ENCODE data around the gene PRPS2.

PRPS2 gene

DNA sequence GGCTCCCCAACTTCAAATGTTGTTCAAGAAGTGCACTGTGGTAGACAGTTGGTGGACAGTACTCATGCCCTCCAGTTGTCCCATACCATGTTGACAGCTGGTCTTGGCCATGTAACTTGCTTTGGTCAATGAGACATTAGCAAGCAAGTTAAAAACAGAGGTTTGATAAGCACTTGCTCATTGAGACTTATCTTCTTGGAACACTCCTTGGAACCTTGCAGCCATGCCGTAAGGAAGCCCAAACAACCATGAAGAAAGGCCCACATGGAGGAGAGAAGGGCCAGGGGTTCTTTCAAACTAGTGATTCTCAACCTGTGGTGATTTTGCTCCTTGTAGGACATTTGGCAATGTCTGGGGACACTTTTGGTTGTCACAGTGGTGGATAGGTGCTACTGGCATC is 2.6 kb upstream of the PRPS2 start:
- TF ChIP-seq, protein P1, sequence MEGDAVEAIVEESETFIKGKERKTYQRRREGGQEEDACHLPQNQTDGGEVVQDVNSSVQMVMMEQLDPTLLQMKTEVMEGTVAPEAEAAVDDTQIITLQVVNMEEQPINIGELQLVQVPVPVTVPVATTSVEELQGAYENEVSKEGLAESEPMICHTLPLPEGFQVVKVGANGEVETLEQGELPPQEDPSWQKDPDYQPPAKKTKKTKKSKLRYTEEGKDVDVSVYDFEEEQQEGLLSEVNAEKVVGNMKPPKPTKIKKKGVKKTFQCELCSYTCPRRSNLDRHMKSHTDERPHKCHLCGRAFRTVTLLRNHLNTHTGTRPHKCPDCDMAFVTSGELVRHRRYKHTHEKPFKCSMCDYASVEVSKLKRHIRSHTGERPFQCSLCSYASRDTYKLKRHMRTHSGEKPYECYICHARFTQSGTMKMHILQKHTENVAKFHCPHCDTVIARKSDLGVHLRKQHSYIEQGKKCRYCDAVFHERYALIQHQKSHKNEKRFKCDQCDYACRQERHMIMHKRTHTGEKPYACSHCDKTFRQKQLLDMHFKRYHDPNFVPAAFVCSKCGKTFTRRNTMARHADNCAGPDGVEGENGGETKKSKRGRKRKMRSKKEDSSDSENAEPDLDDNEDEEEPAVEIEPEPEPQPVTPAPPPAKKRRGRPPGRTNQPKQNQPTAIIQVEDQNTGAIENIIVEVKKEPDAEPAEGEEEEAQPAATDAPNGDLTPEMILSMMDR (IDR thresholded peaks at IDR 0.05; ENCODE audit: low read depth, low read length) = no peak
- TF ChIP-seq POLR2A (IDR thresholded peaks at IDR 0.05; ENCODE audit: extremely low read depth, insufficient read length) (no peak), MYC (IDR thresholded peaks at IDR 0.05; ENCODE audit: low read depth, low read length) (no peak)
- TF ChIP-seq, protein P2, sequence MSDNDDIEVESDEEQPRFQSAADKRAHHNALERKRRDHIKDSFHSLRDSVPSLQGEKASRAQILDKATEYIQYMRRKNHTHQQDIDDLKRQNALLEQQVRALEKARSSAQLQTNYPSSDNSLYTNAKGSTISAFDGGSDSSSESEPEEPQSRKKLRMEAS (IDR thresholded peaks at IDR 0.05; ENCODE audit: low read depth, low read length) = no peak
- no peak overlapping the region for H3K4me3 ChIP-seq (ENCODE audit: low read depth, low read length)
- DNase-seq (ENCODE audit: low read depth) = no peak

DNA sequence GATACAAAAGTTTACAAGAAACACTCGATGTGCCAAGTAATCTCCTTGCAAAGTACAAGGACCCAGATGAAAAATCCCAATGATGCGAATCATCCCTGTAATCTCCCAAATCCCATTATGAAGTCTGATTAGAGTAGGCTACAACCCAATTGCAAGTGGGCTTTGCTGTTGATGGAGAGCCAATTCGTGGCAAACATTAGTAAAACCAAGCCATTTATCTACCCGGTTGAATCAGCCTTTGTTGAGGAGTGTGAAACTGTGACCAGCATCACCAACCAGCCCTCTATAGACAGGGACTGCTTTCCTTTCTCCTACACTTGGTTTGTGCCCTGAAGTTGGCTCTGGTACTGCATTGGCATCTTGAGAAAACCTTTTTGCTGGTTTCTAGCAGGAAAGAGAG is 1.2 kb upstream of the PRPS2 start:
- TF ChIP-seq MYC (IDR thresholded peaks at IDR 0.05; ENCODE audit: low read depth, low read length) = no peak
- TF ChIP-seq, protein P2 (IDR thresholded peaks at IDR 0.05; ENCODE audit: low read depth, low read length) = no peak
- TF ChIP-seq, protein P1 (IDR thresholded peaks at IDR 0.05; ENCODE audit: low read depth, low read length) = no peak
- no peak for TF ChIP-seq POLR2A (IDR thresholded peaks at IDR 0.05; ENCODE audit: extremely low read depth, insufficient read length)
- H3K4me3 ChIP-seq (ENCODE audit: low read depth, low read length) = no peak overlapping the region
- no peak for DNase-seq (ENCODE audit: low read depth)

DNA sequence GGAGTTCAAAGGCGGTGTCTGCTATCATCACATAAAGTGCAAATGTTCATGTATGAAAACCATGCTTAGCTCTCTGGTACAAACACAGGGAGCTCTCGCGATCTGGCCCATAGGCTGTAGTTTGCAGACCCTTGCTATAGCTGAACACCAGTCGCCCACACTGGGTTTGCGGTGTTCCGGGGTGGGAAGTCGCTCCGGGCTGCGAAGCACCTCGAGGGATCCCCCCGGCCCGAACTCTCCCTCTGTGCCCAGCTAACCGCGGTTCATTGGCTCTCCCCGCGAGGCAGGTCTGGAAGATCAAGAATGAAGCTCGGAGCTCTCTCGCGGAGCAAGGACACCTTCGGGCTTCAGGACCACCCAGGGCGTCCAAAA is 341 bp upstream of the PRPS2 start:
- no peak for DNase-seq (ENCODE audit: low read depth)
- TF ChIP-seq, protein P2 (IDR thresholded peaks at IDR 0.05; ENCODE audit: low read depth, low read length) = no peak
- TF ChIP-seq POLR2A (IDR thresholded peaks at IDR 0.05; ENCODE audit: extremely low read depth, insufficient read length) = no peak
- TF ChIP-seq MYC (IDR thresholded peaks at IDR 0.05; ENCODE audit: low read depth, low read length) = no peak
- TF ChIP-seq, protein P1 (IDR thresholded peaks at IDR 0.05; ENCODE audit: low read depth, low read length) = no peak
- H3K4me3 ChIP-seq (ENCODE audit: low read depth, low read length) = peak overlapping the region; percentile 55

DNA sequence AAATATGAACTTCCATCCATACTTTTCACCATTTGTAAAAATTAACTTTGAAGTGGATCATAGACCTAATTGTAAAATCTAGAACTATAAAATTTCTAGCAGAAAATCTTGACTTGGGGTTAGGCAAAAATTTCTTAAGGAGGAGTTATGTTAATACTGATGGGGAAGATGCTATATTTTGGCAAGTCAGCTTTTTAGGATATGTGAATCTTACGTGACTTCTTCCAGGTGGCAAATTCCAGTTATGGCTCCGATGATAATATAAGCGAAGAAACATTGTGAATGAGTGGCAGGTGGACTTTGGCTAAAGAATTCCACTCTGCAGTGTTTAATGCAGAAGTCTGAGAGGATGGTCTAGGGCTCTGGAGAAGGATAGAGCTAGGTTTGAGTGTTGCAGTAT is 1.5 kb downstream of the PRPS2 start:
- H3K4me3 ChIP-seq (ENCODE audit: low read depth, low read length) = peak overlapping the region; percentile 73
- DNase-seq (ENCODE audit: low read depth) = no peak
- no peak for TF ChIP-seq POLR2A (IDR thresholded peaks at IDR 0.05; ENCODE audit: extremely low read depth, insufficient read length)
- TF ChIP-seq, protein P2 (IDR thresholded peaks at IDR 0.05; ENCODE audit: low read depth, low read length) = no peak
- TF ChIP-seq, protein P1 (IDR thresholded peaks at IDR 0.05; ENCODE audit: low read depth, low read length) = no peak
- no peak for TF ChIP-seq MYC (IDR thresholded peaks at IDR 0.05; ENCODE audit: low read depth, low read length)

DNA sequence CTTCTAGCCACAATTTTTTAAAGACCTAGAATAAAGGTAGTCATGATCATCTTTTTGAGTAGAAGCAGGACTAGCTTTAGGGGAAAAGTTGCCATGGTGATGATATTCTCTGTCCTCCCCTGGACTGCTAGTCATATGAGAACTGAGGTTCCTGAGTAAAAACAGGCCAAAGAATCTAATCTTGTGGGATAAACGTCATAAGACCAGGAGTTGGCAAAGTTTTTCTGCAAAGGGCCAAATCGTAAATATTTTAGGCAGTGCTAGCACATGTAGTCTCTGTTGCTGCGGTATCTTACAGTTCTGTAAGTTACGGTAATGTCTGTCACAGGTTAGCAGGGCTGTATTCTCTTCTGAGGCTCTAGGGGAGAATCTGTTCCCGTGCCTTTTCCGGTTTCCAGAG is 3.4 kb downstream of the PRPS2 start:
- H3K4me3 ChIP-seq (ENCODE audit: low read depth, low read length) = no peak overlapping the region
- TF ChIP-seq, protein P2 (IDR thresholded peaks at IDR 0.05; ENCODE audit: low read depth, low read length) = no peak
- TF ChIP-seq POLR2A (IDR thresholded peaks at IDR 0.05; ENCODE audit: extremely low read depth, insufficient read length) (no peak), MYC (IDR thresholded peaks at IDR 0.05; ENCODE audit: low read depth, low read length) (no peak)
- TF ChIP-seq, protein P1 (IDR thresholded peaks at IDR 0.05; ENCODE audit: low read depth, low read length) = no peak
- no peak for DNase-seq (ENCODE audit: low read depth)

DNA sequence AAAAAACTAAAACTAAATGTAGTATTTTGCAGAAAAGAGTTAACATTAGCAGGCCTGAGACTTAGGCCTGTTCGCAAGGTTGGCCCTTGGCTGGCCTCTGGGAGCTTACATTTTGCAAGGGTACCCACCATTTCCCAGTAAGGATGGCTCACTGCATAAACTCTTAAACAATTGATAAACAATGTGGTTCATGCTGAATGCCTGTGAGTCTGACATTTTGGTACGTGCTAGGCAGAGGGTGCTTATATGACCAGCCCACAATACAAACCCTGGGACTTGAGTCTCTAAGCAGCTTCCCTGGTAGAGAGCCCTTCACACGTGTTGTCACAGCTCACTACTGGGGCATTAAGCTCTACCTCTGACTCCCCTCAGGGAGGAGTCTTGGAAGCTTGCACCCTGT is 7.4 kb downstream of the PRPS2 start:
- no peak for DNase-seq (ENCODE audit: low read depth)
- H3K4me3 ChIP-seq (ENCODE audit: low read depth, low read length) = no peak overlapping the region
- TF ChIP-seq, protein P1 (IDR thresholded peaks at IDR 0.05; ENCODE audit: low read depth, low read length) = no peak
- TF ChIP-seq MYC (IDR thresholded peaks at IDR 0.05; ENCODE audit: low read depth, low read length) (no peak), POLR2A (IDR thresholded peaks at IDR 0.05; ENCODE audit: extremely low read depth, insufficient read length) (no peak)
- TF ChIP-seq, protein P2 (IDR thresholded peaks at IDR 0.05; ENCODE audit: low read depth, low read length) = no peak

All from NB4 (cell line).